ENCODE data around the gene WDFY2.
A peak's percentile ranks its signal among the peaks of the same experiment; 100 is the strongest.
"Not testable (repeated sequence)": the region's sequence is repeated elsewhere in the genome, so short reads cannot be mapped to it uniquely, and the experiment has no call there.

WDFY2 gene, protein sequence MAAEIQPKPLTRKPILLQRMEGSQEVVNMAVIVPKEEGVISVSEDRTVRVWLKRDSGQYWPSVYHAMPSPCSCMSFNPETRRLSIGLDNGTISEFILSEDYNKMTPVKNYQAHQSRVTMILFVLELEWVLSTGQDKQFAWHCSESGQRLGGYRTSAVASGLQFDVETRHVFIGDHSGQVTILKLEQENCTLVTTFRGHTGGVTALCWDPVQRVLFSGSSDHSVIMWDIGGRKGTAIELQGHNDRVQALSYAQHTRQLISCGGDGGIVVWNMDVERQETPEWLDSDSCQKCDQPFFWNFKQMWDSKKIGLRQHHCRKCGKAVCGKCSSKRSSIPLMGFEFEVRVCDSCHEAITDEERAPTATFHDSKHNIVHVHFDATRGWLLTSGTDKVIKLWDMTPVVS

DNA sequence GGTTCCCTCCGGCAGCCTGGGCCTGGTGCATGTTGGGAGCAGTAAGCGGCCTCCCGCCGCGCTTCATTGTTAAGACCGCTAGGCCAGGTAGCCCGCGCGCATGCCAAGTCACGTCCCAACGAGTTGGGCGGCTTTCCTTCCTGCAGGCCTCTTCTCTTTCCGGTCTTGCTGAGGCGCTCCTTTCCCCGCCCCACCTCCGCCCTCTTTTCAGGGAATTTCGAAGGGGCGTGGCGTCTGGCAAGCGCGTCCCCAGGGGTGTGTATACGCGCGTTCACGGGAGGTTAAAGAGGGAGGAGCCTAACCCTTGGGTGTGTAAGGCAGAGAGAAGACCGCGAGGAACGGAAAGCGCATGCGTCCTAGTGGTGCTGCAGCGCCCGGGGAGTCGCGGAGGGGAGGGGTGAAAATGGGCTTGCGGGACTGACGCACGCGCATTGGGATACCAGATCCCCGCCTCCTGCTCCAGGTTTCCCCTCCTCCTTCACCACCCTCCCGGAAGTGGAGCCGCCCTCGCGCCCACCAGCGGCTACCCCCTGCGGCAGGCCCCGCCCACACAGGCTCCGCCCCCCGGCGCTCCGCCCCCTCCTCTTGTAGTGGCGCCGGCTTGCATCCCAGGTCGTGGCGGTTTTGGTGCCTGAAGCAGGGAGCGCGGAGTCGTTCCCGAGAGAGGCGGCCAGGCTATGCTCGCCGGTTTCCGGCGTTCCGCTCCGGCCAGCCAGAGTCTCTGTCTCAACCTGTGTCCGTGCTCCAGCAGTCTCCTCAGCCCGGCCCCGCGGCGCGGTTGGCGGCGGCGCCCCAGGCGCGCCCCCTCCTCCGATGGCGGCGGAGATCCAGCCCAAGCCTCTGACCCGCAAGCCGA lies at the start of gene WDFY2:
TSS of gene WDFY2 (plus strand) at position 588 of the 856 bp plus-strand sequence. CDS start at position 814, 226 bp downstream.
- DNase-seq = peak; percentile 100

DNA sequence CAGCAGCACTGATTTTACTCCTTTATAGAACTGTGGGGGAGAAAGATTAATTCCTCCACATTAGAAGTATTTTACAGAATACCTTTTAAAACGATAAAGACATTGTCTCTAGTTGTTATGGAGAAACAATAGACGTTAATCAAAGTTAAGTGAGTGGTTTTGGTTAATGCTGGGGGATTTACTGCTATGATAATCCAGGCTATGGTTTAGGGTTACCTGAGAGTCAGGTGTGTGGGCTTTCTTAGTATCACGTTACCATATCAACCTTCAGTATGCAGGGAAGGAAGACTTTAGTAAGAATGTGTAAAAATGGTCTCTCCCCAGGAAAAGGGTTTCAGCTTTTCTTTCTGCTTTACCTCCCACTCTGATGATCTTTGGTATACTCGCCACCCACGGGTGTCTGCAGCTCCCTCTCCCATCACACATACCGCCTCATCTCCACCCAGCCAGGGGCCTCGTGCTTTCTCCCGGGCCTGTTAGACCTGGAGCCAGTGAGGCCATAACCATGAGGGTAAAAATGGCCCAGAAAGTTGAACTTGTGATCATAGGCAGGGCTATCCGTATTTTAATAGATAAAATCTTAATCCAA lies 45.6 kb upstream of the WDFY2 start:
- no peak for DNase-seq

DNA sequence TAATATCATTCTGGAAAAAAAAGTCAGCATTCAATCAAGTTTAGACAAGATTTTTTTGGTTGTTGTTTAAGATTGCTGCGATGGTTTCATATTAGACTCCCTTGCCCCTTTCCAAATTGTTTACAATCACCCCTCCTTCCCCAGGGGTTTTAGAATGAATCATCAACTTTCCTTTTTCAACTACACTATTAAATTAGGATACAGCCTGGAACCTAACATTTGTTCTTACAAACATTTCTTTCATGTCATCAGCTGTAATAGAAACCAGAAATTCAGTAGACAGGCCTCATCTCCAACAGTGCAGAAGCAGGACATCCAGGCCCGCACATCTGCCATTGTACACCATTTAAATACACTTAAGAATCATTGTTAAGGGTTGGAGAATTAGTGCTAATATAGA lies 44.4 kb upstream of the WDFY2 start:
- DNase-seq = no peak

DNA sequence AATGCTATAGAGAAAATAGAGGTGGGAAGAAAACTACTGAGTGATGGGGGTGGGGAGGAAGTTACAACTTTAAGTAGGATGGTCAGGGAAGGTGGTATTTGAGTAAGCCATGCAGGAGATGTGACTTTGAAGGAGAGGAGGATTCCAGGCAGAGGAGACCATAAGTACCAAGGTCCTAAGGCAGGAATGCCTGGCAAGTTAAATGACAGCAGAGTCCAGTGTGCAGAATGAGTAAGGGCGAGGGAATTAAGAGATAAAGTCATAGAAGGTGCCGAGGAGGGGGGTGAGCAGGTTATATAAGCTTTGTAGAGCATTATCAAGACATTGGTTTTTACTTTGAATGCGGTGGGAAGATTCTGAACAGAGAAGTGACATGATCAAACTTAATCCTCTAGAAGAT lies 43.2 kb upstream of the WDFY2 start:
- DNase-seq = no peak

DNA sequence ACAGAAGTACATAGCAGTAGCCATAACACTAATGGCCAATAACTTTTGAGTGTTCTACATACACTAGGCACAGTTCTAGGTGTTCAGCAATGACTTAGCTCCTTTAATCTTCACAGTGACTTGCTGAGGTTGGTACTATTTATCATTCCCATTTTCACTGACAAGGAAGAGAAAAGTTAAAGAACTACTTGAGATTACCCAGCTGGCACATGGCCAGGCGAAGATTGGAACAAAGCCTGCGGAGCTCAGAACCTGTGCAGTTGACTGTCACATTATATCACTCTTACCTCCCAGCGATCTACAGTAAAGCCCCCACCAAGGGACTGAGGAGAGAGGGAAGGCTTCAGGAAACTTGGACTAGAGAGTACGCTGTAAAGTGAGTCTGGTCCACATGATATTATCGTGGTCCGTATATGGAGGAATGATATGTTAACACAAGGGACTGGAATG lies 42.4 kb upstream of the WDFY2 start:
- no peak for DNase-seq

DNA sequence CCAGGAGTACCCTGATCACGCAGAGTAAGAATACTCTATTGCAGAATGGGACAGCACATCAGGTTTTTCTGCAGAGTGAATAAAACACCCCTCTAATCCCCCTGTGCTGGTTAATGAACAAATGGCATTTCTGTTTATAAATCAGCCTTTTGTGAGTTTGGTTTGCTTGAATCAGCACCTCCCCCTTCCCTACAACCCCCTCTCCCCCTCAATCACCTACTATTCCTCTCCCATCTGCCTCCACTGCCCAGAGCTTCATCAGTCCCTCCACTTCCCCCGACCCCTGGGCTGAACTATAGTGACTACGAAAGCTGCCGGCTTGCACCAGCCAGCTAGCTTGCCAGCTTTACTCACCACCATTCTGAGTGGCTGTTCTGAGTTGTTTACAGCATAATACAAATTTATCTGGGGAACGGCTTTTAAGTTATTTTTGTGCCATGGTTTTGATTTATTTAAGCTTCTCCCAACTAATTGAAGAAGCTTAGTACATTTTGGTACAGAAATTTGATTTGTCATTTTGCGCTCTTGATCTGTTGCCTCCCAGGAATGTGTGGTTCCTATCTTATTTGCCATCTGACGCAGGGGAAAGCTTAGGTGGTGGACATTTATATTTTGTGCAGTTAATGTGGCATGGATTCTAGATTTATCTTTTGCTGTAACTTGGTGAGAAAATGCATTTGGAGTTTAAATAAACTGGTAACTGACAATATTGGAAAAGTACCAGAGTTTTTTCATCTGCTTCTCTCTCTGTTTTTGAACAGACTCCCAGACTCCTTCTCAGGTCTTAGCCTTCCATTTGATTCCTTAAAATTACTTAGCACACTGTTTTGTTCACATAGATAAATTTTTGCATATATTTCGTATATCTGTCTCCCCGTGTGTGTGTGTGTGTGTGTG lies 41.7 kb upstream of the WDFY2 start:
- DNase-seq = no peak

DNA sequence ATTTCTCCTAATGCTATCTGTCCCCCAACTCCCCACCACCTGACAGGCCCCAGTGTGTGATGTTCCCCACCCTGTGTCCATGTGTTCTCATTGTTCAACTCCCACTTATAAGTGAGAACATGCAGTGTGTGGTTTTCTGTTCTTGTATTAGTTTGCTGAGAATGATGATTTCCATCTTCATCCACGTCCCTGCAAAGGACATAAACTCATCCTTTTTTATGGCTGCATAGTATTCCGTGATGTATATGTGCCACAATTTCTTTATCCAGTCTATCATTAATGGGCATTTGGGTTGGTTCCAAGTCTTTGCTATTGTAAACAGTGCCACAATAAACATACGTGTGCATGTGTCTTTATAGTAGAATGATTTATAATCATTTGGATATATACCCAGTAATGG lies 38.8 kb upstream of the WDFY2 start:
- not testable (repeated sequence) for DNase-seq

DNA sequence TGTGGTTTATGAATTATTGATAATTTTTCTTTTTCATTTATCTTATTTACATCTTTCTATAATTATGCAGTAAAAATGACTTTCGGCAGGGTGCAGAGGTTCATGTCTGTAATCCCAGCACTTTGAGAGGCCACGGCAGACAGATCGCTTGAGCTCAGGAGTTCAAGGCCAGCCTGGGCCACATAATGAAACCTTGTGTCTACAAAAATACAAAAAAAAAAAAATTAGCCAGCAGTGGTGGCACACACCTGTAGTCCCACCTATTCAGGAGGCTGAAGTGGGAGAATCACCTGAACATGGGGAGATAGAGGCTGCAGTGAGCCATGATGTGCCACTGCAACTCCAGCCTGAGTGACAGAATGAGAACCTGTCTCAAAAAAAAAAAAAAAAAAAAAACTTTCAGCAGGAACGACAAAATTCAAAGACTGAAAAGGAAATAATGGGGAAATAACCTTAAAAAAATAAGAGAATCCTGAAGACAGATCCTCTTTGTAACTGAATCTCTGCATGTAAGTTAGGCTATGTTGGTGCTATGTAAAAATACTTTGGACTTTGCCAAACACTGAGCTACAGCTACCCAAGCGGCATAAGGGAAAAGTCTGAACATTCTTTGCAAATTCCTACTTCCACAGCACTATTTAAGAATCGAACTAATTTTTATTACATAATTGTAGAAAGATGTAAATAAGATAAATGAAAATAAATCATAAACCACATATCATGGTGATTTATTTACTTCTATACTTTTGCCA lies 36.7 kb upstream of the WDFY2 start:
- DNase-seq = no peak

DNA sequence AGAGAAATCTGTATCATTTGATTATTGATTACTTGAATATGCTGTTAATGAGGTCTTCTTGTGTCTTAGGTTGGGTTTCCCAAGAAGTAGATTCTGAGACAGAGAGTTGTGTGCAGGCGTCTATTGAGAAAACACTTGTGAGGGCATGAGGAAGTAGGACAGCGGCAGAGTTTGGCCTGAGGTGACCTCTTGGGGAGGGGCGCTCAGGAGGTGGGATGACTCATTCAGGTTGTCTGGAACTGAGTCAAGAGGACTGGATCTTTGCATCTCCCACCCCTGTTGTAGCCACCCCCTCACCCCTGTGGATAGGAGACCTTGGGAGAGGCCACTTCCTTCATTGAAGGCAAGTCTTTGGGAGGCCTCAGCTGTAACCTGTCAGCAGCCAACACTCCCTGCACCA lies 35.2 kb upstream of the WDFY2 start:
- DNase-seq = no peak

DNA sequence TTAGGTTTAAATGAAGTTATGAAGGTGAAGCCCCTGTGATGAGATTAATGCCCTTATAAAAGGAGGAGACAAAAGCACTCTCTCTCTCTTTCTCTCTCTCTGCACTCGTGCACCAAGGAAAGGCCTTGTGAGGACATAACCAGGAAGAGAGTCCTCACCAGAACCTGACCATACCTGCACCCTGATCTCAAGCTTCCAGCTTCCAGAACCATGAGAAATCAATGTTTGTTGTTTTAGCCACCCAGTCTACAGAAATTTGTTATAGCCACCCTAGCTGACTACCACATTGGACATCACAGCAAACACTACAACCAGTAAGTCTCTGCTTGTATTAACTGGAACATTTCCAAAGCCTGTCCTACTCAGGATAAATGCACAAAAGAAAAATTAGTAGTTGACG lies 34.7 kb upstream of the WDFY2 start:
- no peak for DNase-seq

DNA sequence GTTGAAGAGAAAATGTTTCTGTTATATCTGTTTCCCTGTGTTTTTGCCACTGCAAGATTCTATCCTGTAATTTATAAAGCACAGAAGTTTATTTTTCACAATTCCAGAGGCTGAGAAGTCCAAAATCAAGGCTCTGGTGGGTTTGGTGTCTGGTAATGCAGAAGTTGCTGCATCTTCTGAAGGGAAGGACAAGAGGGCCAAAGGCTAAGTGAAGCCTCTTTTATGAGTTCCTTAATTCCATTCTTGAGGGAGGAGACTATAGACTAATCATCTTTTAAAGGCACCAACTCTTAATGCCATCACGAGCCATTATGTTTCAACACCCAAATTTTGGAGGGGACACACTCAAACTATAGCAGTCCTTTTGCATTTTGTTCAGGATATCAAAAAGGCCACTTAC lies 34.1 kb upstream of the WDFY2 start:
- DNase-seq = no peak

DNA sequence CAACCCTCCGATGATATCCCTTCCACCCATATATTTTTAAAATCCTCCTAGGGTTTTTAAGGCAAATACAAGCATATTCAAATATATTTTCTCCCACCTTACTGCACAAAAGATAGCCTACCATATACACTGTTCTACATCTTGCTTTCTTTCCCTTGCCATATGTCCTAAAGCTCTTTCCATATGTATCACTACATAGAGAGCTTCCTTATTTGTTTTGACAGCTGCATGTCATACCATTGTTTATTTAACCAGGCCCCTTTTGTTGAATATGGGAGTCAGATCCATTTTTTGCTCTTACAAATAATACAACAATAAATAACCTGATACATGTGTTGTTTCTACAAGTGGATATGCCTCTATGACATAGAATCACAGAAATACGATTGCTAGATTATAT lies 32.8 kb upstream of the WDFY2 start:
- DNase-seq = no peak

DNA sequence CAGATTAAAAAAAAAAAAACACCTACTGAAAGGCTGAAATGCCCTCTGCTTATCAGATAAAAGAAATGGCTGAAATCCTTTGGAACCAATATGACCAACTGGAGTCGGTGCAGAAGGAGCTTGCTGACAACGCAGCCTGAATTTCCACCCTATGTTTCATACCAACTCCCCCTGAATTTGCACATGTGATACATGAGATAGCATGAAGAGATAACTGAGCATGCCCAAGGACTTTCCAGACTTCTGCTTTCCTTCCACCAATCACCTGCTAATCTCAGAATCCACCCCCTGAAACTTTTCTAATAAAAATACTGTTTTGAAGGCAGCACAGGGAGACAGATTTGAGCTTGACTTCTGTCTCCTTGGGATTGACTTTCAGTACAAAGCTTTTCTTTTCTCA lies 32.2 kb upstream of the WDFY2 start:
- DNase-seq = no peak

DNA sequence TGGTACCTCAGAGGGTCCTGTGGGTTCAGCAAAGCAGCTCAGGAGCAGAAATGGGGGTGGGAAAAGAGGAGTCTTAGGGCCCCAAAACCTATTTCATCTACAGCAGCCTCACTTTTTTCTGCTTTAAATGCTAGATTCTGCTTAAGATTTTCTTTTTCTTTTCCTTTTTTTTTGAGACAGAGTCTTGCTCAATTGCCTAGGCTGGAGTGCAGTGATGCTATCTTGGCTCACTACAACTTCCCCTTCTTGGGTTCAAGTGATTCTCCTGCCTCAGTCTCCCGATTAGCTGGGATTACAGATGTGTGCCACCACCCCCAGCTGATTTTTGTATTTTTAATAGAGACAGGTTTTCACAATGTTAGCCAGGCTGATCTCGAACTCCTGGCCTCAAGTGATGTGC lies 30.7 kb upstream of the WDFY2 start:
- no peak for DNase-seq

DNA sequence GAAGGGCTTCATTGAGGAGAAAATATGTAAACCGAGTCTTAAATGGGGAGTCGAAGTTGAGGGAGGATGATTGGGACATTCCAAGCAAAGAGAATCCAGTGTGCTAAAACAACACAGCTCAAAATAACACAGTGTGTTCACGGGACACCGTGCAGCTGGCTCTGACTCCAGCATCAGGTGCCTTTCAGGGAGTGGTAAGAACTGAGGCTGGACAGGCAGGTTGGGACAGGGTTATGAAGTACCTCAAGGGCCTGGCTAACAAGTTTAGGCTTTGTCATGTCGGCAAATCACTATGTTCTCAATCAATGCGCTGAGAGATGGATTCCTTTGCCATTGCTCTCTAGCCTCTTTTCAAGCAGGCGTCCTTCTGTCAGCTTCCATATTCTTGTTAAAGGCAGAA lies 27.5 kb upstream of the WDFY2 start:
- DNase-seq = no peak

DNA sequence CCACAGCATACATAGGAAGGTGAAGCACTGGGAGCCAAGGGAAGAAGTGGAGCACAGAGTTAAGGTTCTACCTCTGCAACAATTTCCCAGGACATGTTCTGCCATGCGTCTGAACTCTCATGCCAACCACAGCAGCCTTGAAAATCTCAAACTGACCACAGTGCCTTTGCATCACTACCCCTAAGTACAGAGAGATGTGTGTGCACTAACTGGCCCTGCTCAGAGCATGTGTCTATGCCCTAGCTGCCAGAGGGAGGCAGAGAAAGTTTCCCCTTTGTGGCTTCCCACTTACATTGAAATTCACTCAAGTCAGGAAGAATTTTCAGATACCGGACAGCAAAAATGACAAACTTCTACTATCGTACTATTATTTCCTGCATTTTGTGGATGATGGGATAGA lies 26.8 kb upstream of the WDFY2 start:
- DNase-seq = no peak

DNA sequence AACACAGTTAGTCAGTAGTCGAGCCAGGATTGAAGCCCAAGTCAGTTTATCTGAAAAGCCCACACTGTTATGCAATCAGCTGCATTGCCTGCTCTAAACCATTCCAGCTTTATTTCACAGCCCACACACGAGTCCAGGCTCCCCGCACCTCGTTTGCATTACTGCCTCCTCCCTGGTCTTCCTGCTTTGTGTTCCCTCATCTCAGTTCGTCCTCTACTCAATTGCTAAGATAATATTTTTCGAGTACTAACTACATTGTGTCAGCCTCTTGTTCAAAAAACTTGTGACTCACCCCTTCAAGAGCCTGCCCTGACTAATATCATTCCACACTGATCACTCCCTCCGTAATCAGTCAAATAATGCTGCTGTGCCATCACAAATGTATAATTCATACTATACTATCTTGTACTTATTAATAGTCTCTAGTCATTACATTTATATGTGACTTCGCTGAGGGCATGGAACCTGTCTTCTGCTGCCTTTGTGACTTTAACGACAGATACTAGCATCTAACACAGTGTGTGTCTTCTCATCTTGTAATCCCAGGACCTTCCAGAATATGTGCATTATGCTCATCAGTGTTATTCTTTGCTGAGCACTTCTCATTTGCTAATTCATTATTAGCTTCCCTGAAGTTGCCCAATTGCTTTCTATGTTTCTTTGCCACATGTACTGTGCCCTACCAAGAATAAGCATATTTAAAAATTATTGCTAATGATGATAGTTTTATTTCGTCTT lies 26.2 kb upstream of the WDFY2 start:
- DNase-seq = no peak

DNA sequence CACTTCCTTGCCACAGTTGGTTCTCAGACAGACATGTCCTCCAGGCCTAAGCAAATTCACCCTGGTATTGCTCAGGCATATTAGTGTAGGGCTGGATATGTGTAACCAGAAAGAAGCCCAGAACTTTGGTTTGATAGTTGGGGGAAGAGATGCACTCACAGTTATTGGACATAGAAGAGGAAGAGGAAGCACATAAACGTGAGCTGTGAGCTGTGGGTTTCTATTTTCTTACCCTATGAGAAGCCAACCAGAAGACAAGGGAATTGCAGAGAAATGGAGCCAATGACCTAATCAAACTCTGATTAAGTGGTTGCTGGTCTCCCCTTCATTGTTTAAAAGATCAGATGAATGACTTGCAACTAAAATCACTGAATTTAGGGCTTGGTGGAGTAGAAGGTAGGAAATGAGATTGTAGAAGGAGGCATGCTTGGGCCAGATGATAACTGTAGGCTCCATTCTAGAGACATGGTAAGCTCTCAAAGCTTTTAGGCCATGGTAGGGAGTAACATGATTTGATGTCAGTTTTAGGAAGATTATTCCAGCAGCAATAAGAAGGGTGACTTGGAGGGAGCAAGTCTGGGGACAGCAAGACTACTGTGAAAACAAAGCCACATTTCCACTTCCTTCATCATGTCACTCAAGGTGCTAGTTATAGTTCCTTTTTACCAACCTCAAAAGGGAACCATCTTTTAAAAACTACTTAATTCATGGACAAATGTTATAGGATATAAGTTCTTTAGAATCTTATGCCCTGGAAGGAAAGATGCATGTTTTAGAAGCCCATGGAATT lies 24.1 kb upstream of the WDFY2 start:
- DNase-seq = no peak

DNA sequence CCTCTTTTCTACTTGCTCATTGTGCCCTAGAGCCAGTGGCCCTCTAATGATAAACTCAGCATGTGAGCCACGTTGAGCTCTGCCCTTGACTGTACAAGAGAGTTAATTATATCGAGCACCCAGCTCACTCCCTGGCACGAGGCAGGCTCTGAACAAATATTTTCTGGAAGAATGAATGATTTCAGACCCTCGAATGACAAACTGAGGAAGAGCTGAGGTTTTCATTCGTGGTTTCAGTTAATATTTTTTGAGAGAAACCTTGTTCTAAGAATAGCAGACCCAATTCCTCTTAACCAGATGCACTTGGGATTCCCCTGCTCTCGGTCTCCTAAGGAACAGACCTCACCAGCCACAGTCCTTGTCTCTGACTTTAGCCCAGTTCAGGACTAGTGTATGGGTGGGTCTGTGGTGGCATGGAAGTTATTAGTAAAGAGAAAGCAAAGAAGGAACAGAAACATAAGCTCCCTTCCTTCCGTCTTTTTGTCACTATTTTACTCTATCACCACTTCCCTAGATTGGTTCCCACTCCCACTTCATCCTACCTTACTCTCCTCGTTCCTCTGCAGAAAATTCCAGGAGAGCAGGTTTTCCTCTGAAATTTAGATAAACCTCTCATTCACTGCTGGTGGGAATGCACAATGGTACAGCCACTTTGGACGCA lies 22.1 kb upstream of the WDFY2 start:
- DNase-seq = no peak

DNA sequence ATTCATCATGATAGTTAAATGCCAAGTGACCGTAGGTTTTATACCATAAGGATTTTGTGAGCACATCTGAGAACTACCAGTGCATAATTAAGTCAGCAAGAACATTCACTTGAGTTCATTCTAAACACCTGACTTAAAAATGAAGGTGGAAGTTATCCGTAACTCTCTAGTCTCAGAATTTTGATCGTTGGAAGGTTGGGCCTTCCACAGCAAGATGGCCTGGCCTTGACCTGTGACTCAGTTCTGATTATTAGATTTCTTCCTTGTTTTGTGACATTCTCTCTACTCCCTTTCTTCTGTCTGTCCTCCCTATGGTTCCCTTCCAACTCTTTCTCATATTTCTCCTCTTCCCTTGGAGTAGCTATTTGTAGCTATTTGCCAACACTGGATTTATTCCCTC lies 20.0 kb upstream of the WDFY2 start:
- no peak for DNase-seq
